NK-92 treated with Interleukin-12 subunit alpha and Interleukin-12 subunit beta, amount 100 ng/mL, for 24 hours (cell line): ENCODE data around the gene KCTD10.
"Not testable (repeated sequence)": the region's sequence is repeated elsewhere in the genome, so short reads cannot be mapped to it uniquely, and the experiment has no call there.

ENCODE experiments used
- DNase-seq: peaks from one replicate; lab custom pipeline; 2025; lab: John Stamatoyannopoulos, UW

Gene KCTD10

GRCh38 chr12:109448272-109448671 is 28.8 kb downstream of the KCTD10 start:
- DNase-seq = no peak

GRCh38 chr12:109447482-109447881 is 29.6 kb downstream of the KCTD10 start:
- DNase-seq = no peak

GRCh38 chr12:109446869-109447268 is 30.2 kb downstream of the KCTD10 start:
- DNase-seq = no peak

- no peak for DNase-seq
Observed at GRCh38 chr12:109445191-109445609, 31.9 kb downstream of the KCTD10 start.

- no peak for DNase-seq
Observed at GRCh38 chr12:109444259-109444658, 32.8 kb downstream of the KCTD10 start.

GRCh38 chr12:109443794-109444193 is 33.3 kb downstream of the KCTD10 start:
- no peak for DNase-seq

- no peak for DNase-seq
Observed at GRCh38 chr12:109440851-109441490, 36.1 kb downstream of the KCTD10 start.

GRCh38 chr12:109439951-109440350 is 37.1 kb downstream of the KCTD10 start:
- not testable (repeated sequence) for DNase-seq

GRCh38 chr12:109439181-109439580 is 37.9 kb downstream of the KCTD10 start:
- DNase-seq = no peak

GRCh38 chr12:109436188-109436560 is 40.9 kb downstream of the KCTD10 start:
- no peak for DNase-seq

- DNase-seq = no peak
Observed at GRCh38 chr12:109435428-109436187, 41.5 kb downstream of the KCTD10 start.

GRCh38 chr12:109434582-109434981 is 42.5 kb downstream of the KCTD10 start:
- DNase-seq = no peak

GRCh38 chr12:109433618-109434017 is 43.5 kb downstream of the KCTD10 start:
- no peak for DNase-seq

- DNase-seq = peak; percentile 25
Observed at GRCh38 chr12:109432842-109433304, 44.2 kb downstream of the KCTD10 start.

GRCh38 chr12:109432431-109432830 is 44.7 kb downstream of the KCTD10 start:
- DNase-seq = no peak

GRCh38 chr12:109430244-109430643 is 46.9 kb downstream of the KCTD10 start:
- DNase-seq = no peak

- DNase-seq = not testable (repeated sequence)
Observed at GRCh38 chr12:109428804-109429203, 48.3 kb downstream of the KCTD10 start.

GRCh38 chr12:109428037-109428629 is 49.0 kb downstream of the KCTD10 start:
- DNase-seq = peak; percentile 17

- DNase-seq = no peak
Observed at GRCh38 chr12:109423392-109423791, 53.7 kb downstream of the KCTD10 start.

- DNase-seq = no peak
Observed at GRCh38 chr12:109422251-109422650, 54.8 kb downstream of the KCTD10 start.

GRCh38 chr12:109421355-109422087 is 55.6 kb downstream of the KCTD10 start:
- no peak for DNase-seq

GRCh38 chr12:109418848-109419480 is 58.1 kb downstream of the KCTD10 start:
- no peak for DNase-seq
